Kidney epithelial cell (primary cell): ENCODE results near the gene ITSN2. TPM values are rescaled to one million over a fixed set of nuclear protein-coding genes. Genes with fewer than 3 reads are reported as not detected.

Source experiments
- DNase-seq: peaks from one replicate; pipeline ENCODE4 v3.0.0-alpha.2; 2010; ENCODE audit warnings: low read depth
- H3K27me3 ChIP-seq: 2 replicates; pipeline ENCODE4 v1.6.0; 2011; ENCODE audit warnings: low read length; ENCODE audit not compliant: control insufficient read depth, insufficient read depth
- H3K36me3 ChIP-seq: 2 replicates; pipeline ENCODE4 v1.5.1; 2011; ENCODE audit warnings: low read length; ENCODE audit not compliant: control insufficient read depth, insufficient read depth
- H3K4me3 ChIP-seq: 2 replicates; pipeline ENCODE4 v1.5.1; 2011; ENCODE audit warnings: low read depth, mild to moderate bottlenecking, control low read depth, low read length
- CTCF ChIP-seq: IDR thresholded peaks from 2 replicates; pipeline ENCODE4 v1.5.1; 2011; ENCODE audit warnings: mild to moderate bottlenecking, moderate library complexity, low read length, control low read depth, inconsistent platforms; ENCODE audit not compliant: insufficient read depth, poor library complexity, severe bottlenecking
- total RNA-seq: library from RNA; depleted of rRNA; stranded (reverse); fragments of >200 nt; gene quantifications from 2 replicates; pipeline ENCODE4 v1.2.3, GENCODE V29; 2015

Gene ITSN2
- total RNA-seq, 1 donor from 2014 or later, result 23.0 TPM

- Histone ChIP-seq H3K4me3 (no peak overlapping the region), H3K36me3 (no peaks in the 10 kb centered on the region), H3K27me3 (no peaks in the 10 kb centered on the region)
- no peak for DNase-seq
- no peak for TF ChIP-seq CTCF
These were observed 155.2 kb downstream of the ITSN2 start for GRCh38 chr2:24205131-24205530.

- TF ChIP-seq CTCF, result no peak
- Histone ChIP-seq H3K4me3 (no peak overlapping the region), H3K36me3 (no peaks in the 10 kb centered on the region), H3K27me3 (no peaks in the 10 kb centered on the region)
- no peak for DNase-seq
These were observed 155.8 kb downstream of the ITSN2 start for GRCh38 chr2:24204505-24204904.

GRCh38 chr2:24203787-24204150 lies 156.6 kb downstream of the ITSN2 start:
- Histone ChIP-seq H3K27me3 (no peaks in the 10 kb centered on the region), H3K4me3 (no peak overlapping the region), H3K36me3 (no peaks in the 10 kb centered on the region)
- no peak for TF ChIP-seq CTCF
- DNase-seq, result no peak

- no peak for TF ChIP-seq CTCF
- Histone ChIP-seq H3K36me3 (no peaks in the 10 kb centered on the region), H3K4me3 (no peak overlapping the region), H3K27me3 (no peaks in the 10 kb centered on the region)
- no peak for DNase-seq
These were observed 157.1 kb downstream of the ITSN2 start for GRCh38 chr2:24203029-24203786.

- TF ChIP-seq CTCF, result no peak
- no peaks in the 10 kb centered on the region for H3K36me3 ChIP-seq
- DNase-seq, result no peak
- no peaks in the 10 kb centered on the region for H3K27me3 ChIP-seq
- H3K4me3 ChIP-seq, result no peak overlapping the region
These were observed 159.5 kb downstream of the ITSN2 start for GRCh38 chr2:24200799-24201198.
